NCI-H128 (cell line): ENCODE data around the gene GAL3ST2.
"Not testable (repeated sequence)": the region's sequence is repeated elsewhere in the genome, so short reads cannot be mapped to it uniquely, and the experiment has no call there.

ENCODE experiments used
- DNase-seq: peaks from one replicate; lab custom pipeline; 2025; ENCODE audit not compliant: unreplicated experiment; lab: John Stamatoyannopoulos, UW

Gene GAL3ST2

DNA sequence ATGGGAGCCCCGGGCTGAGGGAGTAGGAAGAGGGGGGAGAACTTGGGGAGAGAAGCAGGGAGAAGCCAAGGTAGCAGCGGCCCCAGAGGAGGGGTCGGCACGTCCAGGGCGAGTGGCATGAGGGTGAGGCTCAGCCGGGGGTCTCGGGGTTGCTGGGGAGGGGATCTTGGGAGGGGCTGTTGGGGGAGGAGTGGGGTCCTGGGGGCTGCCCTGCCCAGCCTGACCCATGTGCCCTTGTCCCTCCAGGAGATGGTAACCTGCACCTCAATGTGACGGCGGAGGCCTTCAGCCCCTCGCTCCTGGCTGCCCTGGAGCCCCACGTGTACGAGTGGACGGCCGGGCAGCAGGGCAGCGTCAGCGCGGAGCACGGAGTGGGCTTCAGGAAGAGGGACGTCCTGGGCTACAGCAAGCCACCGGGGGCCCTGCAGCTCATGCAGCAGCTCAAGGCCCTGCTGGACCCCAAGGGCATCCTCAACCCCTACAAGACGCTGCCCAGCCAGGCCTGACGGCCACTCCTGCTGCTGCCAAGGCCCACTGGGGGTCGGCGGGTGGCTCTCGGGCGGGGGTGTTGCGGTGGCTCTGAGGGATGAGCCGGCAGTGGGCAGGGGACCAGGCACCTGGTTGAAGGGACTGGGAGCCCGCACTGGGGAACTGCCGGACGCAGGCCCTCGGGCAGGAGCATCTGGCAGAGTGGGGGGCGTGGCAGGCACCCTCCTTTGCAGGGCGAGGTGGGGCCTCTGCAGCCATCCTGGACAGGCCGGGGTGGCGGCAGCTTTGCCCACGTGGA, 9.0 kb upstream of the GAL3ST2 start:
- no peak for DNase-seq

DNA sequence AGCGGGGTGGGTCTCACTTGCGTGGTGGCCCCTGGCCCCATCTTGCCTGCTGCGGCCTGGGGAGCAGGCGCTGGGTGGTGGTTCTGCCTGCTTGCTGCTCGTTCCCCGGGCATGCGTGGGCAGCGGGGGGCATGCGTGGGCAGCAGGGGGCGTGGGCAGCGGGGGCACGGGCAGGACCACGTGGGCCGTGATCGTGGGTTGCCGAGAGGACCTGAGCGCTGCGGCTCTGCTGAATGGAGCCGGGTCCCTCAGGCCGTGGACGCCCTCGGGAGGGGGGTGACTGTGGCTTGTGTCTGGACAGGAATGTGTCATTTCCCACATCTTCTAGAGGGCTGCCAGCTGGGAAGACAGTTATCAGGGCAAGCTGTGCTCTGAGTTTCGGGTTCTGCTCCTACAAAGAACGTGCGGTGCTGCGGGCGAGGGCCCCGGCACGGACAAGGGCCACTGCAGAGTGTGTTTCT, 8.3 kb upstream of the GAL3ST2 start:
- no peak for DNase-seq

- no peak for DNase-seq
Observed at GRCh38 chr2:241768850-241769249, 7.8 kb upstream of the GAL3ST2 start.

- no peak for DNase-seq
Observed at GRCh38 chr2:241769819-241770184, 6.8 kb upstream of the GAL3ST2 start.

DNA sequence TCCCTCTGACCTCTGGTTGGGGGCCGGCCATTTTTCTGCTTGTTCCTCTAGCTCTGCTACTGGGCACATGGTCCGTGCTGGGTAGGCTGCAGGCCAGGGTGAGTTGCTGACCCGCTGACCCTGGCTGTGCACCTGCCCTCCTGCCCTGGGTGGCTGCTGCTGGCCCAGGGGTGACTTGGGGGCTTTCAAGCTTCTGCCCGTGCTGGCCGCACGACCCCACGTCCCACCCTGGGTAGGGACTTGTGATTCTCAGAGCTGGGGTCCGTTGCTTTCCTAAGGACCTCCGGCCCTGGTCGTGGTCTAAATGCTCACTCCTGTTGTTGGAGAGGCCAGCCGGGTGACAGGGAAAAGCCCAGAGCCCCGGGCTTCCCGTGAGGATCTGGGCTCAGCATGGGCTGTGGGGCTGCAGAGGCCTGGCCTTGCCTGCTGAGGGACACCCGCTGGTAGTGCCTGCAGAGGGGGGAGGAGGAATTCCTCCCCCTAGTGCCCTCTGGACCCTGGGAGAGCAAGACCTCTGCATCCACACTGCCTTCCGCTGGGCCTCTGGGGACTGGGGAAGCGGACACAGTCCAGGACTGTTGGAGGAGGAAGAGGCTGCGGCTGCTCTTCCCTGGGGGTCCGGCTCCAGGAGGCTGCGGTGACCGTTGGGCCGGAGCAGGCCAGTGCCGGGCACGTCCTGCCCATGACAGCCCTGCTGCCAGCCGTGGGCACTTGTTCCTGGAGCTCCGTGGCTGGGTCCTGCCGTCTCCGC, 6.3 kb upstream of the GAL3ST2 start:
- DNase-seq: no peak

GRCh38 chr2:241770936-241771285, 5.7 kb upstream of the GAL3ST2 start:
- no peak for DNase-seq

DNA sequence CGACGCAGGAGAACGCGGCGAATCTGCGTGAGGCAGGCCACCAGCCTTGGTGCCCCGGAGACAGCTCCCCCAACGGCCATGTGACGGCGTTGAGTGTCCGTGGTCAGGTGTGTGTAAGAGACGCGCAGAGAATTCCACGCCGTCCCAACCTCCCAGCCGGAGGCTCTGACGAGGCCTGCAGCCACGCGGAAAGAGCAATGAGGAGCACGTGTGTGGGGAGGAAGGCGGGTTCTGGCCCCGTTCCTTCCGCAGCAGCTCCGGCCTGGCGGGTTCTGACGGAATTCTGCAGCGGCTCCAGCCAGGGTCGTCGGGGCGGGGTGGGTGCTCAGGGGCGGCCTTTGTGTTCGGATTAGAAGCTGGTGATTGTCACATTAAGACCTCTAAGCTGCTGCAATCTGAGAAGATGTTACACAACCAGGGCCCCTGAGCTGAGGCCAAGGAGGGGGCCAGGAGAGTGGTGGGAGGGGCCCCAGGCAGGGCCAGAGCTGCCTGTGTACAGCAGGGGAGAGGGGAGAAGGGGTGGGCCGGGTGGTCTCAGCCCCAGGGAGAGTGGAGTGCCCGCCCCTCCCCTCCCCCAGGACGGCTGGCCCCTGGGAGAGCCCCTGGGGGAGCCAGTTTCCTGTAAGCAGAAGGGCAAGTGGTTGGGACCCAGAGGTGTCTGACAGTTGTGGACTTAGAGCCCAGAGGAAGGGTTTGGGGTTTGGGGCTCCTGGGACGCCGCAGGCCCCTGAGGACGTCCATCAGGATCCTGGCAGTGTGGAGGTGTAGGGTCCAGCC, 5.1 kb upstream of the GAL3ST2 start:
- no peak for DNase-seq

- no peak for DNase-seq
Observed at GRCh38 chr2:241772063-241772499, 4.5 kb upstream of the GAL3ST2 start.

GRCh38 chr2:241773511-241774418, 2.9 kb upstream of the GAL3ST2 start:
- no peak for DNase-seq

DNA sequence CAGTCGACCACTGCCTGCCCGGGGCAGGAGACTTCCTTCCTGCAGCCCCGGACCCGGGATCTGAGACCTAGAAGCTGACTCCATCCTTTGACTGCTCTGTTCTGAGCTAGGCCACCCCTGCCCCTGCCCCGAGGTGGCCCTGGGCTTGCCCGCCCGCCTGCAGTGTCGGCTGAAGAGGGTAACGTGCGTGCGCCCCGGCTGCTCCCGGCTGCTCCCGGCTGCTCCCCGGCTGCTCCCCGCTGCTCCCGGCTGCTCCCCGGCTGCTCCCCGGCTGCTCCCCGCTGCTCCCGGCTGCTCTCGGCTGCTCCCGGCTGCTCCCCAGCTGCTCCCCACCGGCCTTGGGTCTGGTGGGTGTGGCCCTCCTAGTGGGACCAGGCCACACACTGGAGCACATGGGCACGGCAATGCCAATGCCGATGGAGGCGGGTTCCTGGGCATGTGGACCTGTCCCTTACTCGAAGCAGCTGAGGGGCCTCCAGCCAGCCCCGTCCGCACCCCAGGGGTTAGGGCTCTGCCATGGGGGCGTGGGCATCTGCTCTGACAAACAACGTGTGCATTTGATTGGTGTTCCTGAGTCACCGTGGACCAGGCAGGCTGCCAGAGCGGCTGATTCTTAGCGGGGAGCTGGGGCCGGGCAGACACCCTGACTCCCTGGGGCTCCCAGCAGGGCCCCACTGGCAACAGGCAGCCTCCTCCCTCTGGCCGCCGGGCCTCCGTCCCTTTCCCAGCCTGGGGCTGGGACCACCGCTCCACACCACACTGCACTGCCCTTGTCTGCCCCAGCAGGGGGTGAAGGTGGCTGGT, 2.0 kb upstream of the GAL3ST2 start:
- DNase-seq: no peak

DNA sequence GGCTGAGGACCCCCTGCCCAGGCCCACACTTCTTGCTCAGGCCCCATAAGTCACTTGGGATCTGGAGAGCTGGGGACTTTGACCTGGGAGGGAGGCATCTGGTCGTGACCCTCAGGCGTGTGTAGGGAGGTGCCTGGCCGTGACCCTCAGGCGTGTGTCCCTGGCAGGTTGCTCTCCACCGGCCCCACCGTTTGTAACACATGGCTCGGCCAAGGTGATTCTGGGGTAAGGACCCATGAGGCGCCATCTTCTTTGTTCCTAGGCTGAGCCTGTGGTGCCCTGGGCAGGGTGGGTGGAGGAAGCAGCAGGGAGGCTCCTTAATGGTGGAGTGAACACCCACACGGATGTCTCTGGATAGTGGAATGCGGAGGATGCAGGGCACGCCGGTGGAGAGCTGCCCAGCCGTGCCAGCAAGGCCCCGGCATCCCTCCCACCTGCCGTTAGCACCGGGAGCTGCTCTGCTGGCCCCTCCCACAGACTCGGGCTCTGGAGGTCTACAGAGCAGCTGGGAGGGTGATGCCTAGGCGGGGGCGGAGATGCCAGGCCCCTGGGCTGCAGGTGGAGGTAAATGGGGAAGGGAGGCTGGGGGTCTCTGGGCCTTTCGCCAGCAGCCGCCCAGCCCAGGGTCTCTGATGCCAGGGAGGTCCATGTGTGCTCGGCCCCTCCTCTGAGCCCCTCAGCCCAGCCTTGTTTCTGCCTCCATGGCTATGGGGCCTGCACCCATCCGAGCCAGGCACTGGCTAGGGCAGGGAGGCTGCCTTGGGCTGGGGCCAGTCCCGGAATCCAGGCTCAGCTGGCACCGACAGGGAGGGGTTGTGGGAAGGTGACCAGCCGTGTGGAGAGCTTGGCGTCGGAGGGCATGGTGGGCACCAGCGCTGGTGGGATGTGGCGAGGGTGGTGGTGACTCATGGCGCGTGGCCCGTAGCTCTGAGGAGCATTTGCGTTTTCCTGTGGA, 1.1 kb upstream of the GAL3ST2 start:
- no peak for DNase-seq

GRCh38 chr2:241777170-241777685, 606 bp downstream of the GAL3ST2 start:
- DNase-seq: no peak

DNA sequence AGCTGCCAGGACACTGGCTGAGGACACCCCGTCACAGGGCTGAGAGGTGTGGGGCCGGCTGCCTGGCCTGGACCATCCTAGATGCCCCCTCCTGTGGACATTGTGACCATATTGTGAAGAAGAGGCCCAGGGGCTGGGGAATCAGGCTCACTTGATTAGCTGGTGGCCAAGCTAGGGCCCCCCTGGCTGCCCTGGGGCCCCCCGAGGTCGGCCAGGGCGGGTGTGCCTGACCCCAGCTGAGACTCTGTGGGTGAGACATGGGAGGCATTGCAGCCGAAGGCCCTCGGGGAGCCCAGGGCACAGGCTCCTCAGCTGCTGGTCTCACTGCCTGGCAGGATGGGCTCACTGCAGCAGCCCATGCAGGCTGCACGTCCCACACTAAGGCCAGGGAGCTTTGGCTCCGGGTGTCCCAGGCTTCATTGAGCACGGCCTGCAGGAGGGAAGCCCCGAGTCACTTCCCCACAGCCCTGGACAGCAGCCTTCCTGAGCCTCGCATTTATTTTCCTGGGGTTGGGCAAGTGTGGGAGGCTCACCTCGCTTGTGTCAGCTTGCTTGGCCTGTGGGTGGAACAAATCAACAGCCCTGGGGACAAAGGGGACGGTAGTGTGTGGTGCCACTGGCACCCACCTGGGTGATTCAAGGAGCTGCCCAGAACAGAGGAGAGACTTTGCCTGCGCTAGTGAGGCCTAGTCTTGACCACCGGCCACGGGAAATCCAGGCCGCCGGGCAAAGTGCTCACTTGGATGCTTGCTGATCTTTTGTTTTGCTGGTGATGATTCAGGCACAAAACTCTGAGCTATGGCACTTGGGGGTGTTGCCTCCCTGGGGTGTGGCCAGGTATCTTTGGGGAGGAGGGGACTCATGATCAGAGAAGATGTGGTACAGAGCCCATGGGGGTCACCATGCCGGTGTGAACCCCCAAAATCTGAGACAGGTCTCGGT, 1.3 kb downstream of the GAL3ST2 start:
- no peak for DNase-seq

DNA sequence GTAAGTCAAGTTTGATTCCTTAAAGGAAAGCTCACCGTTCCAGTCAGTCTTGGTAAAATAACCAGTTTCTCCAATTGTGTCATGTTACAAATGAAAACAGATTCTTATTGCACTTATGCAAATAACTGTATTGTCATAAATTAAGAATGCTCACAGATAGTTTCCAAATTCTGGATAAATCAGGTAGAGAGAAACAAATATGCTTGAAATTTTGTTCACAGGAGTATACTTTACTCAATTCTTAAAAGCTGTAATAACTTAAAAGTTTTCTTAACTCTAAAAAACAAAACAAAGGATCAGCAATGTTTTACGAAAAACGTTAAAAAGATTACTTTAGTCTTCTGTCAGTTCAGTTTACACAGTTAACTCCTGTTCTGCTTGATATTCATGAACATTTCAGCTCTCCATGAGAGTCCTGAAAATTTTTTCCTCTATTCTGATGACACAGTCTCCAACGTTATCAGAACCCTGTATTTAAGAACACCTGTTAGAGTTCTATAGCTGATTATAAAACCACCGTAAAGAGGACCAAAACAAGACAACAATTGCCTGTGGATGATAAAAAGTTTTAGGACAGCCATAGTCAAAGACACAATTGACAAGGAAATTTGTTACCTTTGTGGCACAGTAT, 4.4 kb downstream of the GAL3ST2 start:
- DNase-seq: no peak

DNA sequence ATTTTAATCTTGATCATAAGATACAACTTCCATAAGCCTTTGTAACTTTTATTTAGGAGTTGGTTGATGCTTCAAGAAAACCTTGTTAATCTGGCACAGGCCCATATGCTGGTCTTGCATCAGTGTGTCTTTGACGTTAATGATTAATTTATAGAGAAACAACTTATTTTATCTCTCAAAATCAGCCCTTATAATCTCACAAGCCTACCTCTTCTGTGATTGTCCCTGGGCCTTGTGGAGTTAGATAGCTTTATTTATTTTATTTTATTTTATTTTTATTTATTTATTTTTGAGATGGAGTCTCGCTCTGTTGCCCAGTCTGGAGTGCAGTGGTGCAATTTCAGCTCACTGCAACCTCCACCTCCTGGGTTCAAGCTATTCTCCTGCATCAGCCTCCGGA, 5.4 kb downstream of the GAL3ST2 start:
- DNase-seq: not testable (repeated sequence)

GRCh38 chr2:241788135-241788534, 11.5 kb downstream of the GAL3ST2 start:
- DNase-seq: no peak

DNA sequence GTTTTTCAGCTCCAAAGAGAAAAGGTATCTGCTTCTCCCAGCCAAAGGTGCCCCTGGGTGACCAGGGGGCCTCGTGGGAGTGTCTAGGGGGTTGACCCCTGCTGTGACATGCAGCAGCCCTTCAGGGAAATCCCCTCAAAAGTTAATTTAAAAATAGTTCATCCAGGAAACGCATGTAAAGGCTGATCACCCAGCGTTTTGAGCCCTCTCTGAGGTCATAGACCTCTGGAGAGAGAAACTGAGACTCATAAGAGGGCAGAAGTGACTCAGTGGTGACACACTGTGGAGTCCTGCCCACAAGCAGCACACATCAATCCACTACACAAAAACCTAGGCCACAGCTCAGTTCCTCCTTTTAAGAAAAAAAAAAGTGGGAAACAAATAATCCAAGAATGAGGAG, 11.9 kb downstream of the GAL3ST2 start:
- DNase-seq: no peak
